GM23338 (cell line): Measurements from ENCODE around the gene DIP2C. TPM values are rescaled to one million over a fixed set of nuclear protein-coding genes. Genes with fewer than 3 reads are reported as not detected.

Experiments
- ATAC-seq: fragments of 200-7000 bp; cut with Tn5 transposase; 3 replicates; pipeline ENCODE4 v1.9.1; 2020
- DNase-seq: peaks from one replicate; pipeline ENCODE4 v3.0.0-alpha.2; 2015; ENCODE audit warnings: low spot score
- H2AFZ ChIP-seq: fragments of 200-600 bp; sonication (generic); 2 replicates; pipeline ENCODE4 v1.8.0; 2016; ENCODE audit warnings: antibody characterized with exemption, mild to moderate bottlenecking, moderate library complexity
- H3F3A ChIP-seq: fragments of 200-600 bp; sonication (generic); replicated peaks from 2 replicates; pipeline ENCODE4 v1.8.0; 2017; ENCODE audit warnings: antibody characterized with exemption, mixed run types, low read depth
- H3K27ac ChIP-seq: fragments of 200-600 bp; sonication (generic); 2 replicates; pipeline ENCODE4 v1.6.1; 2016; ENCODE audit warnings: low read depth
- H3K27me3 ChIP-seq: fragments of 200-600 bp; sonication (generic); 2 replicates; pipeline ENCODE4 v1.8.0; 2016; ENCODE audit warnings: mild to moderate bottlenecking, mixed run types, moderate library complexity; ENCODE audit not compliant: insufficient read depth
- H3K36me3 ChIP-seq: fragments of 200-600 bp; sonication (generic); 2 replicates; pipeline ENCODE4 v1.8.0; 2016; ENCODE audit warnings: mild to moderate bottlenecking; ENCODE audit not compliant: insufficient read depth
- H3K4me1 ChIP-seq: fragments of 200-600 bp; sonication (generic); 2 replicates; pipeline ENCODE4 v1.8.0; 2016; ENCODE audit warnings: mild to moderate bottlenecking, moderate library complexity; ENCODE audit not compliant: insufficient read depth
- H3K4me2 ChIP-seq: fragments of 200-600 bp; sonication (generic); 2 replicates; pipeline ENCODE4 v1.7.1; 2017; ENCODE audit warnings: mixed run types
- H3K4me3 ChIP-seq: fragments of 200-600 bp; sonication (generic); 2 replicates; pipeline ENCODE4 v1.6.1; 2016; ENCODE audit warnings: mixed run types
- H3K79me2 ChIP-seq: fragments of 200-600 bp; sonication (generic); replicated peaks from 2 replicates; pipeline ENCODE4 v1.8.0; 2017; ENCODE audit warnings: mild to moderate bottlenecking; ENCODE audit not compliant: insufficient read depth
- H3K9me2 ChIP-seq: fragments of 200-600 bp; sonication (generic); 2 replicates; pipeline ENCODE4 v1.8.0; 2017; ENCODE audit not compliant: insufficient read depth
- H4K20me1 ChIP-seq: fragments of 200-600 bp; sonication (generic); replicated peaks from 2 replicates; pipeline ENCODE4 v1.8.0; 2017; ENCODE audit warnings: mild to moderate bottlenecking; ENCODE audit not compliant: insufficient read depth
- H3K27ac Mint-ChIP-seq: 2 replicates; pipeline ENCODE4 v1.8.0; 2020; ENCODE audit warnings: inconsistent platforms, mild to moderate bottlenecking, moderate library complexity, mixed read lengths
- H3K27me3 Mint-ChIP-seq: 3 replicates; pipeline ENCODE4 v1.8.0; 2022; ENCODE audit warnings: low read depth, mild to moderate bottlenecking, moderate library complexity, mixed read lengths, inconsistent platforms; ENCODE audit not compliant: insufficient read depth, poor library complexity
- H3K36me3 Mint-ChIP-seq: 3 replicates; pipeline ENCODE4 v1.8.0; 2021; ENCODE audit warnings: low read depth, mild to moderate bottlenecking, inconsistent platforms, moderate library complexity, mixed read lengths
- H3K4me1 Mint-ChIP-seq: 3 replicates; pipeline ENCODE4 v1.8.0; 2020; ENCODE audit warnings: mild to moderate bottlenecking, inconsistent platforms, mixed read lengths
- H3K4me3 Mint-ChIP-seq: 3 replicates; pipeline ENCODE4 v1.8.0; 2021; ENCODE audit warnings: moderate library complexity, mild to moderate bottlenecking, inconsistent platforms, mixed read lengths
- H3K9me3 Mint-ChIP-seq: 3 replicates; pipeline ENCODE4 v1.8.0; 2020; ENCODE audit warnings: moderate library complexity, mild to moderate bottlenecking, inconsistent platforms, mixed read lengths
- CTCF ChIP-seq, 2 experiments: fragments of 200-600 bp in 1 of 2; sonication (generic) in 1 of 2; conservative IDR thresholded peaks; 2 replicates each; pipeline versions ENCODE4 v1.5.1 to v1.6.1; 2016 to 2017; ENCODE audit warnings: antibody characterized with exemption in 2 of 2, low read depth in 2 of 2, mild to moderate bottlenecking in 2 of 2, moderate library complexity in 1 of 2
- EZH2phosphoT487 ChIP-seq: fragments of 200-600 bp; sonication (generic); IDR thresholded peaks from one replicate; pipeline ENCODE4 v1.8.1; 2018; ENCODE audit warnings: antibody characterized with exemption; ENCODE audit not compliant: unreplicated experiment
- JUNB ChIP-seq: IDR thresholded peaks from one replicate; pipeline ENCODE4 v1.6.1; 2016; ENCODE audit warnings: antibody characterized with exemption; ENCODE audit not compliant: unreplicated experiment
- POLR2AphosphoS5 ChIP-seq: IDR thresholded peaks from 2 replicates; pipeline ENCODE4 v1.6.1; 2016; ENCODE audit warnings: antibody characterized with exemption, low read depth
- REST ChIP-seq: IDR thresholded peaks from one replicate; pipeline ENCODE4 v1.6.1; 2018; ENCODE audit warnings: antibody characterized with exemption; ENCODE audit not compliant: unreplicated experiment
- polyA plus RNA-seq: library from polyadenylated mRNA; unstranded; fragments of >200 nt; fragmentation: Nextera tagmentation; extraction: Ambion mirVana; gene quantifications from 2 replicates; pipeline ENCODE4 v1.2.1, GENCODE V29; 2016
- total RNA-seq: library from RNA; depleted of rRNA; stranded (reverse); fragments of >200 nt; shearing (Covaris generic); gene quantifications from 2 replicates; pipeline ENCODE4 v1.2.3, GENCODE V29; 2014

DIP2C gene
- total and polyA plus RNA-seq, 2 experiments from 2014 or later, result 5.1 to 7.7 TPM

DNA sequence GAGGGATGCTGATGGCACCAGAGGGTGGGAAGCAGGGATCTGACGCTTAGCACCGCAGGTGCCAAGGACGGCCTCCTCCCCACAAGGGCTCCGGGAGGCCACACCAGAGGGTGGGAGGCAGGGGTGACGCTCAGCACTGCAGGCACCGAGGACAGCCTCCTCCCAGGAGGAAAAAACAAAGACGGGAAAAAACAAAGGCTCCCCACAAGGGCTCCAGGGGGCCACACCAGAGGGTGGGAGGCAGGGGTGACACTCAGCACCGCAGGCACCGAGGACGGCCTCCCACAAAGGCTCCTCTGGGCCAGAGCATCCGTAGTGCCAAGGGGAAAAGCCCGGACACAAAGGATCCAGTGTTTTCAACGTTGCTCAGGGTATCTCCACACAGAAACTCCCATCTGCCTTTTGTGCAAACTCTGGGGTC is 25.6 kb downstream of the DIP2C start:
- Histone ChIP-seq H3K4me1 (no peaks in the 10 kb centered on the region; the same call in 1 of the 2 replicates), H4K20me1 (peaks cover 23% of the 10 kb centered on the region), H3K4me3 (no peak overlapping the region), H3K27ac (0 out of 2 replicates have a peak overlapping the region, but pooled peaks have one; percentile 39), H3K36me3 (no peaks in the 10 kb centered on the region), H3K4me2 (no peak overlapping the region), H3K79me2 (peaks cover 77% of the 10 kb centered on the region), H3K9me2 (peaks cover 10% of the 10 kb centered on the region), H2AFZ (no peak overlapping the region), H3K27me3 (no peaks in the 10 kb centered on the region), H3F3A (peaks cover 15% of the 10 kb centered on the region)
- H3K4me1 Mint-ChIP-seq, result peaks cover 22% of the 10 kb centered on the region
- TF ChIP-seq CTCF (conservative IDR thresholded peaks at IDR 0.05; ENCODE audit: low read depth in 2 of 2) (no peak), POLR2AphosphoS5 (no peak), REST (no peak)
- H3K27ac Mint-ChIP-seq, result no peak overlapping the region
- H3K9me3 Mint-ChIP-seq, result no peaks in the 10 kb centered on the region
- H3K36me3 Mint-ChIP-seq, result no peaks in the 10 kb centered on the region
- H3K4me3 Mint-ChIP-seq, result no peak overlapping the region
- DNase-seq (no peak), ATAC-seq (peak; percentile 19; the same call in 1 of the 3 replicates)
- peaks cover 2% of the 10 kb centered on the region for H3K27me3 Mint-ChIP-seq

- Mint-ChIP-seq H3K36me3 (no peaks in the 10 kb centered on the region), H3K4me1 (peaks cover 22% of the 10 kb centered on the region), H3K27me3 (peaks cover 2% of the 10 kb centered on the region), H3K9me3 (no peaks in the 10 kb centered on the region), H3K4me3 (no peak overlapping the region), H3K27ac (no peak overlapping the region)
- no peak overlapping the region for H3K4me2 ChIP-seq
- DNase-seq (no peak), ATAC-seq (no peak)
- no peaks in the 10 kb centered on the region for H3K27me3 ChIP-seq
- peaks cover 12% of the 10 kb centered on the region for H3F3A ChIP-seq
- H2AFZ ChIP-seq, result no peak overlapping the region
- peaks cover 78% of the 10 kb centered on the region for H3K79me2 ChIP-seq
- peaks cover 23% of the 10 kb centered on the region for H4K20me1 ChIP-seq
- no peaks in the 10 kb centered on the region; the same call in 1 of the 2 replicates for H3K4me1 ChIP-seq
- H3K27ac ChIP-seq, result no peak overlapping the region
- H3K36me3 ChIP-seq, result no peaks in the 10 kb centered on the region
- TF ChIP-seq JUNB (no peak), EZH2phosphoT487 (no peak)
- H3K9me2 ChIP-seq, result peaks cover 10% of the 10 kb centered on the region
- H3K4me3 ChIP-seq, result no peak overlapping the region
Measured at GRCh38 chr10:663466-663751, 26.1 kb downstream of the DIP2C start.
